ENCODE results near the gene CCDC134. TPM values are rescaled to one million over a fixed set of nuclear protein-coding genes. Genes with fewer than 3 reads are reported as not detected.
A peak's percentile ranks its signal among the peaks of the same experiment; 100 is the strongest.

Gene CCDC134
- total RNA-seq, result 10 to 100 TPM; 12.2 to 15.4 (median 13.1) TPM

DNA sequence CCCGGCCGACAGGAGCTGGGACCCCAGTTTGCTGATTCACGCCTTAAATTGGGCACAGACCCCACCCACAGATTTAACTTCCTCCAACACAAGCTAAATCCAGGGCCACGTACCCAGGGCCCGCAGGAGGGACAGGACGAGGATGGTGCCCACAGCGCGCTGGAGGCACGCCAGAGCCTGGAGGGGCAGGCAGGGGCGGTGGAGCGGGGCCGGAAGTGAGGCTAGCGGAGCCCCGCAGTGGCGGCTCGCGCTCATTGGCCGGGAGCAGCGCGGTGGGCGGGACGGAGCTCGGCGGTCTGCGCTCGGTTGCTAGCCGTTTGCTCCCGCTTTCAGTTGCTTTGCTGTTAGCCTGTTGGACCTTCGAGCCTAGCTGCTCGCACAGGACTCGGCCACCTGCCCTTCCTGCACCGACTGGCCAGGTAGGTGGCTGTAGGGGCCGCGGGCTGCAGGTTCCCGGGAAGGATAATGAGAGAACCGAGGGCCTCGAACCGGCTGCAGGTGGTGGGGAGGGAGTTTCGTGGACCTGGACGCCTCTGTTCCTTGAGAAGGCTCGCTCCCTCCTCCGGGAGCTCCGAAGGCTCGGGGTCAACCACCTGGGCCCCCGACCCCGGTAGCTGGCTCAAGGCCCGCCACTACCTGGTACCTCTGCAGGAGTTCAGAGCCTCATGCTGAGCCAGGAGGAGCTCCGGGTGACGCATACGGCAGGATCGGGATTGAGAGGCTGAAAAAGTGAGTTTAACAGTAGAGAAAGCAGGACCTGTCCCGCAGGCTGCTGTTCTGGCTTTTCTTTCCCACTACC lies at the start of gene CCDC134:
CCDC134 (plus strand) TSS at position 332 of the 799 bp plus-strand sequence. CDS start 8,212 bp downstream, outside the sequence.
- DNase-seq (ENCODE audit: low spot score in 2 of 2), result peak; percentile 86 to 98
- 0% methylated on average over 49 to 50 of the region's 52 CpGs for WGBS, 2 donors
- intact Hi-C loops (cut with DNase I; ENCODE audit: low total_unique reads), result no loop called here
- peak within 1 kb of the TSS; percentile 85 for H3K4me3 ChIP-seq (ENCODE audit: low read depth, poor library complexity, severe bottlenecking)
- TF ChIP-seq, protein P1, sequence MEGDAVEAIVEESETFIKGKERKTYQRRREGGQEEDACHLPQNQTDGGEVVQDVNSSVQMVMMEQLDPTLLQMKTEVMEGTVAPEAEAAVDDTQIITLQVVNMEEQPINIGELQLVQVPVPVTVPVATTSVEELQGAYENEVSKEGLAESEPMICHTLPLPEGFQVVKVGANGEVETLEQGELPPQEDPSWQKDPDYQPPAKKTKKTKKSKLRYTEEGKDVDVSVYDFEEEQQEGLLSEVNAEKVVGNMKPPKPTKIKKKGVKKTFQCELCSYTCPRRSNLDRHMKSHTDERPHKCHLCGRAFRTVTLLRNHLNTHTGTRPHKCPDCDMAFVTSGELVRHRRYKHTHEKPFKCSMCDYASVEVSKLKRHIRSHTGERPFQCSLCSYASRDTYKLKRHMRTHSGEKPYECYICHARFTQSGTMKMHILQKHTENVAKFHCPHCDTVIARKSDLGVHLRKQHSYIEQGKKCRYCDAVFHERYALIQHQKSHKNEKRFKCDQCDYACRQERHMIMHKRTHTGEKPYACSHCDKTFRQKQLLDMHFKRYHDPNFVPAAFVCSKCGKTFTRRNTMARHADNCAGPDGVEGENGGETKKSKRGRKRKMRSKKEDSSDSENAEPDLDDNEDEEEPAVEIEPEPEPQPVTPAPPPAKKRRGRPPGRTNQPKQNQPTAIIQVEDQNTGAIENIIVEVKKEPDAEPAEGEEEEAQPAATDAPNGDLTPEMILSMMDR (IDR thresholded peaks at IDR 0.05), result no peak
- TF ChIP-seq POLR2A (IDR thresholded peaks at IDR 0.05), result no peak

DNA sequence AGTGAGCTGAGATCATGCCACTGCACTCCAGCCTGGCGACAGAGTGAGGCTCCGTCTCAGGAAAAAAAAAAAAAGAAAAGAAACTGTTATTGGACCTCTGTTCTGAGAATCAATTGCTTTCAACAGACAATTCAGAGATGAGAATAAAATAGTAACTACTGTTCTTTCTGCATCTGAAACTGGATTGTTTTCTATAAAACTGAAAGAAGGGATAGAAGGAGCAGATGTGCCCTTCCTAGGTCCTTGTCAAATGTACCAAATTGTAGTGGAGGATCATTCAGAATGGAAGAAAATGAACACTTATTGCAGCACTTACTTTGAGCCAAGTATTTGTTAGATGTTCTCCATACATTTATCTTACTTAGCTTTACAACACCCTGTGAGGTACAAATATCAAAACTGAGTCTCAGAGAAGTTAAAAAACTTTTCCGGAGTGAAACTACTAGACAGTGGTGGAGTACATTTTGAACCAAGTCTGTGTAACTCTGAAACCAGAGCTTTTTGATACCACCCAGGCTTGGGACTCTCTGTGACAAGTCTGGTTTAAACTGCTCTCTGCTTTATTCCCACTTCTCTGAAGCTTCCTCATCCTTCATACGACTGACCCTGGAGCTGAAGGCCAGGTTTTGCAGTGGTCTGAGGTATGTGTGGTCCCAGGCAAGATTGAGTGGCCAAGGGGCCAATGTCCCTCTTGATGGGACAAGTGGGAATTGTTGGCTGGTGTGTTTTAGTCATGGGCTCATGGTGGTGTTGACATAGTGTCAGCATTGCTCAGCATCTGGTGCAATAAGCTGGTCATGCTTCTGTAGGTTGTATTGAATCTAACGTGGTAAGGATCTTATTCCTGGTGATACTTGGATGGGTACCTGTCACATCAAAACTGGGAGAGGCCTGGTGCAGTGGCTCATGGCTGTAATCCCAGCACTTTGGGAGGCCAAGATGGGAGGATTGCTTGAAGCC lies 48.2 kb upstream of the CCDC134 start:
- 75 to 77% methylated on average over 5 of the region's 5 CpGs for WGBS, 2 donors
- TF ChIP-seq, protein P1 (IDR thresholded peaks at IDR 0.05), result no peak
- no peak for TF ChIP-seq POLR2A (IDR thresholded peaks at IDR 0.05)
- no peak for DNase-seq (ENCODE audit: low spot score in 2 of 2)
- intact Hi-C loops (cut with DNase I; ENCODE audit: low total_unique reads), result loop anchor here (5.0 kb wide), 1 partner anchor 1450 kb away; no protein-coding TSS in a partner anchor
- no peak overlapping the region for H3K4me3 ChIP-seq (ENCODE audit: low read depth, poor library complexity, severe bottlenecking)

DNA sequence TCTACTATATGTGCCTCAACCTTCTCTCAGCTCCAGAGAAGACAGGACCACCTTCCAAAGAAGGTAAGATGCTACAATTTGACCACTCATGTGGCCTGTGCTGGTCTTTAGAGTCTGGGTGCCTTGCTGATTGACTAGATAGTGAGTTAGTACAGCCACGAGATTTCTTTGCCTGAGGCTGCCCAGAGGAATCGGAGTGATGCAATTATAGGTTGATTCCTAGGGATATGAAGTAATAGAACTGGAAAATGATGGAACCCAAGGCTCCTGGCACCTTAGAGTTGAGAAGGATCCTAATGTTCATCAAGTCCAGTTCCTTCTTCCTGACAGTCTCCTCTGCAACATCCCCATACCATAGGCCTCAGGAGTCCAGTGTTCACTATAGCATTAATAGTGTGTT lies 46.5 kb upstream of the CCDC134 start:
- DNase-seq (ENCODE audit: low spot score in 2 of 2), result no peak
- no peak overlapping the region for H3K4me3 ChIP-seq (ENCODE audit: low read depth, poor library complexity, severe bottlenecking)
- no peak for TF ChIP-seq POLR2A (IDR thresholded peaks at IDR 0.05)
- TF ChIP-seq, protein P1 (IDR thresholded peaks at IDR 0.05), result no peak
- intact Hi-C loops (cut with DNase I; ENCODE audit: low total_unique reads), result loop anchor here (5.0 kb wide), 1 partner anchor 1452 kb away; no protein-coding TSS in a partner anchor
- 40% methylated on average over 2 of the region's 2 CpGs for WGBS, 2 donors

DNA sequence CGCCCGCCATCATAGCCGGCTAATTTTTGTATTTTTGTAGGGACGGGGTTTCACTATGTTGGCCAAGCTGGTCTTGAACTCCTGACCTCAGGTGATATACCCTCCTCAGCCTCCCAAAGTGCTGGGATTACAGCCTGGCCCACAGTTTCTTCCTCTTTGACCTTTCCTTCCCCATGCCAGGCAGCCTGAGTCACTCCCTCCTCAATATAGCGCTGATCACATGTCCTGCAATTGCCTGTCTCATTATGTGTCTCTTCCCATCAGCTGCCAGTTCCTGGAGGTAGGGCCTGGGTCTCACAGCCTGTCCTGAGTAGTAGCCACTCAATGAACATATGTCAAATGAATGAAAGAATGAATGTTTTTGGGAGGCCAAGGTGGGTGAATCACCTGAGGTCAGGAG lies 43.0 kb upstream of the CCDC134 start:
- 95% methylated on average over 5 of the region's 5 CpGs for WGBS, 2 donors
- DNase-seq (ENCODE audit: low spot score in 2 of 2), result no peak
- H3K4me3 ChIP-seq (ENCODE audit: low read depth, poor library complexity, severe bottlenecking), result no peak overlapping the region
- intact Hi-C loops (cut with DNase I; ENCODE audit: low total_unique reads), result no loop called here
- TF ChIP-seq POLR2A (IDR thresholded peaks at IDR 0.05), result no peak
- TF ChIP-seq, protein P1 (IDR thresholded peaks at IDR 0.05), result no peak

DNA sequence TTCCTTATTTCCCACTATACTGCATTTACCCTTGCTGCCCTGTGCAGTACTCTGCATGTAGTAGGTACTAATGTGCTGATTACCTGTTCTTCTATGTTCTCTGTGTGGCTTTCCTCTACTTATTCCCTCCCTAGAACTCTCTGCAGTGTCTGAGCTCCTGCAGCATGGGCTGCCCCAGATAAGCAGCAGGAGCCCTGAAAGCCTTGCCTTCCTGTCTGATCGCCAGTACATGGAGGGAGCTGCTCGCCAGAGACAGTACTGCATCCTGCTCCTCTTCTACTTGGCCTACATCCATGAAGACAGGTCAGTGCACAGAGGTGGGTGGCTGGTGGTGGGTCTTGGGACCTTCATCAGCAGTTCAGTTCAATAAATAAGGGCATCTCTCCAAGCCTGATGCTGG lies 42.2 kb upstream of the CCDC134 start:
- intact Hi-C loops (cut with DNase I; ENCODE audit: low total_unique reads), result no loop called here

More for the DNA sequence above, 42.2 kb upstream of the CCDC134 start:
- H3K4me3 ChIP-seq (ENCODE audit: low read depth, poor library complexity, severe bottlenecking), result no peak overlapping the region
- DNase-seq (ENCODE audit: low spot score in 2 of 2), result no peak
- TF ChIP-seq, protein P1 (IDR thresholded peaks at IDR 0.05), result no peak
- no peak for TF ChIP-seq POLR2A (IDR thresholded peaks at IDR 0.05)
- 92 to 93% methylated on average over 2 of the region's 2 CpGs for whole genome bisulfite sequencing, 2 donors

Measured in lower leg skin (tissue), 4 donors.